Chondrocyte (in vitro differentiated cells): ENCODE results near the gene TPM4. TPM values are rescaled to one million over a fixed set of nuclear protein-coding genes. Genes with fewer than 3 reads are reported as not detected.

Experiments
- total RNA-seq: library from RNA; stranded (reverse); gene quantifications from 3 replicates; pipeline ENCODE4 v1.2.1, GENCODE V29; 2021

The TPM4 gene
- total RNA-seq, 1 donor from 2014 or later, result 1,175 TPM

Other genes starting within 250 kb of the TPM4 start
- not detected in 3 replicates for gene CYP4F2, start 178.4 kb upstream of the TPM4 start, total RNA-seq
- not detected in 3 replicates for gene CYP4F11, start 142.0 kb upstream of the TPM4 start, total RNA-seq
- gene OR10H4, start 127.5 kb upstream of the TPM4 start, total RNA-seq, result not detected in 3 replicates
- 65.5 to 73.7 TPM (median 69.9 TPM) in 3 replicates for gene RAB8A, start 35.4 kb downstream of the TPM4 start, total RNA-seq
- gene HSH2D, start 67.2 kb downstream of the TPM4 start, total RNA-seq, result not detected in 3 replicates
- gene CIB3, start 97.0 kb downstream of the TPM4 start, total RNA-seq, result not detected in 3 replicates
- 64.9 to 72.4 TPM (median 68.6 TPM) in 3 replicates for gene FAM32A, start 108.9 kb downstream of the TPM4 start, total RNA-seq
- gene AP1M1, start 121.4 kb downstream of the TPM4 start, total RNA-seq, result 78.3 to 91.2 TPM (median 81.8 TPM) in 3 replicates
- gene KLF2, start 248.3 kb downstream of the TPM4 start, total RNA-seq, result 44.7 to 50.9 TPM (median 49.4 TPM) in 3 replicates